Measurements from ENCODE around the gene TBC1D4.
"Not testable (repeated sequence)": the region's sequence is repeated elsewhere in the genome, so short reads cannot be mapped to it uniquely, and the experiment has no call there.

TBC1D4 gene

GRCh38 chr13:75268481-75268880 lies 213.5 kb downstream of the TBC1D4 start:
- not testable (repeated sequence) for DNase-seq (ENCODE audit: low spot score)

GRCh38 chr13:75264611-75265010 lies 217.4 kb downstream of the TBC1D4 start:
- DNase-seq (ENCODE audit: low spot score) = no peak

- no peak for DNase-seq (ENCODE audit: low spot score)
Observed at GRCh38 chr13:75263741-75264407, 218.1 kb downstream of the TBC1D4 start.

GRCh38 chr13:75258159-75258782 lies 223.7 kb downstream of the TBC1D4 start:
- no peak for DNase-seq (ENCODE audit: low spot score)

GRCh38 chr13:75256922-75257321 lies 225.0 kb downstream of the TBC1D4 start:
- no peak for DNase-seq (ENCODE audit: low spot score)

- no peak for DNase-seq (ENCODE audit: low spot score)
Observed at GRCh38 chr13:75255653-75256052, 226.3 kb downstream of the TBC1D4 start.

GRCh38 chr13:75255147-75255546 lies 226.8 kb downstream of the TBC1D4 start:
- no peak for DNase-seq (ENCODE audit: low spot score)

- no peak for DNase-seq (ENCODE audit: low spot score)
Observed at GRCh38 chr13:75251188-75251587, 230.8 kb downstream of the TBC1D4 start.

GRCh38 chr13:75250526-75251178 lies 231.3 kb downstream of the TBC1D4 start:
- DNase-seq (ENCODE audit: low spot score) = no peak

GRCh38 chr13:75245578-75245977 lies 236.4 kb downstream of the TBC1D4 start:
- not testable (repeated sequence) for DNase-seq (ENCODE audit: low spot score)

- not testable (repeated sequence) for DNase-seq (ENCODE audit: low spot score)
Observed at GRCh38 chr13:75240240-75240639, 241.7 kb downstream of the TBC1D4 start.

GRCh38 chr13:75236774-75237173 lies 245.2 kb downstream of the TBC1D4 start:
- DNase-seq (ENCODE audit: low spot score) = no peak
